ENCODE measurements around the gene CHRNE.
"Not testable (repeated sequence)": the region's sequence is repeated elsewhere in the genome, so short reads cannot be mapped to it uniquely, and the experiment has no call there.

Gene CHRNE

GRCh38 chr17:4887581-4887980, 15.3 kb downstream of the CHRNE start:
- no peak for DNase-seq (ENCODE audit: low read depth in 2 of 2)

- DNase-seq (ENCODE audit: low read depth in 2 of 2): no peak
Observed at GRCh38 chr17:4886830-4887229, 16.1 kb downstream of the CHRNE start.

GRCh38 chr17:4884489-4884888, 18.4 kb downstream of the CHRNE start:
- no peak for DNase-seq (ENCODE audit: low read depth in 2 of 2)

- peak; percentile 30 to 49 for DNase-seq (ENCODE audit: low read depth in 2 of 2)
Observed at GRCh38 chr17:4881761-4882555, 20.9 kb downstream of the CHRNE start.

GRCh38 chr17:4880857-4881256, 22.0 kb downstream of the CHRNE start:
- no peak for DNase-seq (ENCODE audit: low read depth in 2 of 2)

- no peak for DNase-seq (ENCODE audit: low read depth in 2 of 2)
Observed at GRCh38 chr17:4879601-4880000, 23.3 kb downstream of the CHRNE start.

- no peak for DNase-seq (ENCODE audit: low read depth in 2 of 2)
Observed at GRCh38 chr17:4877089-4877488, 25.8 kb downstream of the CHRNE start.

- DNase-seq (ENCODE audit: low read depth in 2 of 2): no peak
Observed at GRCh38 chr17:4872786-4873185, 30.1 kb downstream of the CHRNE start.

- no peak for DNase-seq (ENCODE audit: low read depth in 2 of 2)
Observed at GRCh38 chr17:4870855-4871254, 32.0 kb downstream of the CHRNE start.

- DNase-seq (ENCODE audit: low read depth in 2 of 2): not testable (repeated sequence)
Observed at GRCh38 chr17:4869058-4869998, 33.6 kb downstream of the CHRNE start.

GRCh38 chr17:4867535-4867934, 35.4 kb downstream of the CHRNE start:
- DNase-seq (ENCODE audit: low read depth in 2 of 2): not testable (repeated sequence)

GRCh38 chr17:4863321-4863720, 39.6 kb downstream of the CHRNE start:
- DNase-seq (ENCODE audit: low read depth in 2 of 2): no peak

- DNase-seq (ENCODE audit: low read depth in 2 of 2): no peak
Observed at GRCh38 chr17:4862720-4863119, 40.2 kb downstream of the CHRNE start.

GRCh38 chr17:4861052-4861451, 41.8 kb downstream of the CHRNE start:
- no peak for DNase-seq (ENCODE audit: low read depth in 2 of 2)

GRCh38 chr17:4860651-4861050, 42.2 kb downstream of the CHRNE start:
- no peak for DNase-seq (ENCODE audit: low read depth in 2 of 2)

GRCh38 chr17:4859816-4860625, 42.9 kb downstream of the CHRNE start:
- no peak for DNase-seq (ENCODE audit: low read depth in 2 of 2)

- no peak for DNase-seq (ENCODE audit: low read depth in 2 of 2)
Observed at GRCh38 chr17:4858882-4859260, 44.0 kb downstream of the CHRNE start.

GRCh38 chr17:4858068-4858881, 44.6 kb downstream of the CHRNE start:
- DNase-seq (ENCODE audit: low read depth in 2 of 2): no peak

- not testable (repeated sequence) for DNase-seq (ENCODE audit: low read depth in 2 of 2)
Observed at GRCh38 chr17:4857347-4857746, 45.6 kb downstream of the CHRNE start.

GRCh38 chr17:4856937-4857314, 46.0 kb downstream of the CHRNE start:
- DNase-seq (ENCODE audit: low read depth in 2 of 2): no peak

GRCh38 chr17:4856271-4856936, 46.5 kb downstream of the CHRNE start:
- DNase-seq (ENCODE audit: low read depth in 2 of 2): no peak
